HUDEP-2 (cell line): Measurements from ENCODE around the gene FHIT.
A peak's percentile ranks its signal among the peaks of the same experiment; 100 is the strongest.

Experiments
- DNase-seq, 76 experiments: peaks; one replicate each; lab custom pipeline; 2025; ENCODE audit not compliant: unreplicated experiment in 76 of 76; lab: John Stamatoyannopoulos, UW

The FHIT gene

DNA sequence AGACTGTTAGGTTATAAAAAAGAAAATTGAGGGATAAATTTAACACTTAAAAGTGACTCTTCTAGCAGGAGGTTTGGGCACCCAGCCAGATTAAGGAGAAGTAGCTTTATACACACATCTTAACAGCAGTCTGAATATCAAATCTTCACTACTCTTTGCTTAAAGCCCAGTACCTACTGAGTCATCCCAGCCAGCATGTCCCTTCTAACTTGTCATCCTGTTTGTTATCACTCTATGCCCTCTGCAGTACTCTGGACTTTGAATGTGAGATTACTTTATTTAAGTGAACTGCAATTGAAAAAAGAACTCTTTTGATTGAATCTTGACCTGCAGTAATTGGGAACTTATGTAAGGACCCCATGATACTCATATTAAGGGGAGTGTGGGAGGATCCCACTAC is 77.6 kb downstream of the FHIT start:
- peak in 27 of 76 experiments; percentile 5 to 60 (median 29) for DNase-seq

GRCh38 chr3:61172684-61173083 is 78.6 kb downstream of the FHIT start:
- peak in 1 of 76 experiments; percentile 6 for DNase-seq

GRCh38 chr3:61172203-61172602 is 79.0 kb downstream of the FHIT start:
- no peak for DNase-seq

DNA sequence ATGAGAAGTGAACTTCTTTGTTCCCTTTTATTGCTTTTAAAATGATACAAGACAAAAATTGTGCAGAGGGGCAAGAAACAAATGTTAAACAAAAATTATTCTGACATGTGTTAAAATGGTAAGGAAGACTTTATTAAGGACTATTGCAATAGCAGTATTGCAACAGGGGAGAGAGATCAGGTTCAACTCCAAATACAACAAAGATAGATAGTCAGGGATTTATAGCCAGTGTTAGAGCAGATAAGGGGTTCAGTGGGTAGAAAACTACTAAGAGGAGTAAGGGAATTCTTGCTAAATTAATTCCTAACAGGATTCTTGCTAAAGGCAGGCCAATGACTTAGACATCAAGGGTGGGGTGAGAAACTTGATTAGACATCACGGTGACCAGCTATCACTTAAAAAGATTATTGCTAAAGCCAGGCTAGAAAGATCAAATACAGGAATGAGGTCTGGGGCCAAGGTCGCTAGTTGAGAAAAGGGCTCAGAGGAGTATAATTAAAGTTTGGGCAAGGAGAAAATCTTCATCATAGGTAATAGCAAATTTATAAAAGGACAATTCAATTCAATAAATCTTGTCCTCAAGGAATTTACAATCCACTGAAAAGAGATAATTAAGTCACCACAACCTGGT is 81.5 kb downstream of the FHIT start:
- DNase-seq, result no peak

GRCh38 chr3:61168286-61168685 is 83.0 kb downstream of the FHIT start:
- no peak for DNase-seq

DNA sequence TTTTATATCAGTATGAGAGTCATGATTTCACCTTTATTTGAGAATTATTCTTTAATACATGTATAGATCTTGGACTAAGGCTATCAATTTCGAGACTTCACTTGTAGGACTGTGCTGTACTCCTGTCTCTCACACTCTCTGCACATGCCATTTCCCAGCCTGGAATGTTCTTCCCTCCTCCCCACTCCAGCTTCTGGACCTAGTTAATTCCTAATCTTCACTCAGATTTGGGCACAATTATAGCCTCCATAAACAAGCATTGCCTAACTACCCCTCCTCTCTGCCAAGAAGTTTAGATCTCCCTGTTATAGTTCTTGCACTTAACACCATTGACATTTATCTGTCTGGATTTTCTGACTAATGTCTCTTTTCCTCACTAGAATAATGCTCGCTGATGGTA is 88.3 kb downstream of the FHIT start:
- DNase-seq, result no peak

GRCh38 chr3:61158667-61159066 is 92.6 kb downstream of the FHIT start:
- no peak for DNase-seq

DNA sequence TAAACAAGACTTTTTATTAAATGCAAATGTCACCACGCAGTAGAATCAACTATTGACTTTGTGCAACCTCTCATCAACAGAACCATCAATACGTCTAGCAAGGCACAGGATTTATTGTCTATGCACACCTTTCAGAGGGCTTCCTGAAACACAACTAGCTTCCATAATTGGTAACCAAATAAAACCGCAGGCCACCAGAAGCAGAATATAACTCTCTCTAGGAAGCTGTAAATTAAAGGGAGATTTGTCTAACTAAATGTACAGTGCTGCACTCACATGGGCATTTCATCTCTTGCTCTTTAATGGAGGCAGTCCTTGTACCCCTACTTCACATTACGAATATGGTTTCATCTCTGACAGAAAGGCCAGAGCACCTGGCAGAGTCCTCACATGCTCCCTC is 93.0 kb downstream of the FHIT start:
- DNase-seq, result no peak

GRCh38 chr3:61157414-61157813 is 93.8 kb downstream of the FHIT start:
- no peak for DNase-seq

GRCh38 chr3:61155701-61156292 is 95.5 kb downstream of the FHIT start:
- DNase-seq, result no peak

DNA sequence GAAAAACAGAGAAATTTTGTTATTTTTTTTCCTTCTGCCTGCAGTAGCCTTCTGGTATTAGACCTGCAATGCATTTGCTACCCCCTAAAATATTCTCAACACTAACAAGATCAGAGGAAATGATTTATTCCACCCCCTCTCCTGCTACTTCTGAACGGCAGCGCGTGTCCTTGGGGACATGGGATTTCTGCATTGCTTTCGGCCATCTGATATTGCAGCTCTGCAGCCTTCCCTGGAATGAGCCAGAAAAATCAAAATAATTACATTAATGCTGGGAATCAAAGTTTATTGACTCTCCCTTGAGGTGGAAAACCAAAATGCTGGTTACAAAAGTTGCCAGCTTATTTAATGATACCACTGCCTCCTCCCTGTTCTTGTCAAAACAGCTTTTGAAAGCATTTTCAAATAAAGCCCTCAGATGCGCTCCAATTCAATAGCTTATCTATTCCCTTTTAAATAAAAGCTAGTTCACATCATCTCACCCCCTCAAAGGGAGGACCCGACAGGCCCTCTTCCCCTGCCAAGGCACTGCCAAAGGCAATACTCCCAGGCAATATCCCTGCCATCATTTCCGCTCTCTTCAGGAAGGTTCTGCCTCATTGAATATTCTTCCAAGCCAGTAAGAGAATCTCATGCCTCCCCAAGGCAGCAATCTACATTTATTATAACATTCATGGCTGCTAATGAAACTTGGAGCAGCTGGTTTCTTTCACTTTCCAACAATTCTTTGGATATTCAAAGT is 96.6 kb downstream of the FHIT start:
- no peak for DNase-seq

DNA sequence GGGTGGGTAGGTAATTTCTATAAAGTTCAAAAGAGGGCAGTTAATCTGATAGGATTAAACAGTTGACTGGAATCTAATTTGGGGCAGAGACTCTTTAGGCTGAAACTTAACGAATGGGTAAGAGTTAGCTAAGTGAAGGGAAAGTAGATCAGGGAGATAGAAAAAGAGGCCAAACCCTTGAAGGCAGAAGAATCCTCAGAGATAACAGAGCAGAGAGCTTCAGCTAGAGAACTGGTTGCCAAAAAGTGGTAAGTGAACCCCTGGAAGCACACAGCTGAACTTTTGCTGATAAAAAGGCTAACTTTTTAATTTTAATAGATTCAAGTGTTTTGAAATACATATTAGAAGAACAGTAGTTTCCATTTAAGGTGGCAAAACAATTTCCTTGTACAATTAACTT is 99.2 kb downstream of the FHIT start:
- DNase-seq, result peak in 47 of 76 experiments; percentile 3 to 90 (median 60)

DNA sequence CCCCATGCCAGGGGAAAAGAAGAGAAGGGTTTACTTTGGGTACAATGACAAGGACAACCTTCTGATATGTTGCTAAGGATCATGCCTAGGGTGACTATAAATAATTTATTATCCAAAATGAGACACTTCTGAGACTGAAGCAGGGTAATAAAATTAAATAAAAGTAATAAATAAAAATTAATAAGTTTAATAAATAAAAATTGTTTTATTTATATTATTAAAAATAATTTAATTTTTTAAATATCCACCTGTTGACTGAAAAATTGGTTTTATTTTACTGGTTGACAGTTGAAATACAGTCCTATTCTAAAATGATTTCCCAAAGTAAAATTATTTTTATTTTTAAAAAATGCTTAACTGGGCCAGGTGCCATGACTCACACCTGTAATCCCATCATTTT is 102.0 kb downstream of the FHIT start:
- no peak for DNase-seq

DNA sequence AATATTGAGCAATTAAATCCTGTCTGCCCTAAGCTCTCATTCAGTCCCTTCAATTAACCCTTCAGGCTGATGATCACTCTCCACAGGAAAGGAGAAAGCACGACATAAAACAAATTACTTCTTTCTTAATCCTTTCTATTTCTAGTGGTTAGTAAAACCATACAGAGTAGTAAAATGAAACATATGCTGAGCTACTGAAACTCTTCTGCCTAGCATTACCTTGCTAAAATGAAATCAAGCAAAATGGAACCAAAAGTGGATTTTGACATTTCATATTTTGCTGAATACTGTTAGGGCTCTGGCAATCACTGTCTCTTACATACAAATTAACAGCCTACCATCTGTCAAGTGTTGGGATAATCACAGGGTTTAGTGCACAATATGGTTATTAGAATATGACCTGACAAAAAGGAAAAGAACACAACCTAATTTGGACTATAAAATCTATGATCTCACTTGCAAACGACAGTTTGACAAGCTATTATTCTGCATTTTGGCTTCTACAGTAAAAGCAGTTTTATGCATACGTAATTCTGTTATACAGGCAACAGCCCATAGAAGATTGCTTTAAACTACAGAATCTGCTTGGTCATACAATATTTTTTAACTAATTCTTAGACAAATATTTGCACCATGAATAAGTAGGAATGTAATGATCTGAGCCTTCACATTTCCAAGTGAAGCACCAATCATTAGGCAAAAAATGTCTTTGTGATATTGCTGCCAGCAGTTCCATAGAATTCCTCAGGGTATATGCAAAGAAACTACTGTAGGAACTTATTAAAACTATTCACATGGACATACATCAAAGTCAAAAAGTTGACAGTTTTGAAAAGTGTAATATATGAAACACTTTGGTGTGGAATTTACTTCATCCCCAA is 105.0 kb downstream of the FHIT start:
- no peak for DNase-seq

DNA sequence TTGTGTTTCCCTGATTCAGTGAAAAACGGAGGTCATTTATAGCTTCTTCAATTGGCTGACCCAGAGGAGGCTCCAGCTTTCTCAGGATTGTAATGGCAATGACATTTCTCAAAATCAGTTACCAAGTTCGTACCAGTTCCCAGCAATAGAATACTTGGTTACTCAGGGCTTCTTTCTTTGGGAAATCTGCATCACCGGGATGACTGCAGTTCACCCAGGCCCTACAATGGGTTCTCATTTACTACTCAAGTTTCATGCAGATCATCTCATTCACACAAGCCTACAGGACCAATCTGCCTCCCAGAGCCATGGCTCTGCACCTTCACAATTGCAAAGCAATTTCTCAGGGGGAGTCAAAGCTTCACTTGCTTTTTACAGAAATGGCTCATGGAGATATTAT is 109.6 kb downstream of the FHIT start:
- DNase-seq, result no peak

GRCh38 chr3:61141227-61141626 is 110.0 kb downstream of the FHIT start:
- no peak for DNase-seq

- no peak for DNase-seq
Observed at GRCh38 chr3:61139686-61140085, 111.6 kb downstream of the FHIT start.

GRCh38 chr3:61138401-61138800 is 112.9 kb downstream of the FHIT start:
- no peak for DNase-seq

GRCh38 chr3:61136191-61136590 is 115.1 kb downstream of the FHIT start:
- DNase-seq, result no peak

- DNase-seq, result no peak
Observed at GRCh38 chr3:61134532-61134931, 116.7 kb downstream of the FHIT start.

DNA sequence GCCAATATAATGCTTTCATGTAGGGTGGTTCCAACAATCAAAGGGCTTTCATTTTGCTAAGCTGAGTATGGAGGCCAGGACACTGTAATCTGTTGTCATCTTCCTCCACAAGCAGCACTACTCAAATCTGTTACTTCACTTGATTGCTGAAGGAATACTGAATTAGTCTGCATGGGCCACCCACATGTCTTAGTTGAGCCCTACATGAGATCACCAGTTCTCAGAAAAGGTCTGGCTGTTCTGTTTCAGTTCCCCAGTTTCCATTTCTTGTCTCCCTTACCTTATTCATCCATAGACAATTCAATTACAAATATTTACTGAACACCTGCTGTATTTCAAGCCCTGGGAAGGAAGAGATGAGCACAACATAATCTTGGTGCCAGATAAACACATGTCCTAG is 119.2 kb downstream of the FHIT start:
- no peak for DNase-seq
